Measurements from ENCODE around the gene JHY. TPM values are rescaled to one million over a fixed set of nuclear protein-coding genes. Genes with fewer than 3 reads are reported as not detected.

JHY gene
- total RNA-seq, 2 experiments from 2014 or later, result 2.9 to 3.1 TPM

DNA sequence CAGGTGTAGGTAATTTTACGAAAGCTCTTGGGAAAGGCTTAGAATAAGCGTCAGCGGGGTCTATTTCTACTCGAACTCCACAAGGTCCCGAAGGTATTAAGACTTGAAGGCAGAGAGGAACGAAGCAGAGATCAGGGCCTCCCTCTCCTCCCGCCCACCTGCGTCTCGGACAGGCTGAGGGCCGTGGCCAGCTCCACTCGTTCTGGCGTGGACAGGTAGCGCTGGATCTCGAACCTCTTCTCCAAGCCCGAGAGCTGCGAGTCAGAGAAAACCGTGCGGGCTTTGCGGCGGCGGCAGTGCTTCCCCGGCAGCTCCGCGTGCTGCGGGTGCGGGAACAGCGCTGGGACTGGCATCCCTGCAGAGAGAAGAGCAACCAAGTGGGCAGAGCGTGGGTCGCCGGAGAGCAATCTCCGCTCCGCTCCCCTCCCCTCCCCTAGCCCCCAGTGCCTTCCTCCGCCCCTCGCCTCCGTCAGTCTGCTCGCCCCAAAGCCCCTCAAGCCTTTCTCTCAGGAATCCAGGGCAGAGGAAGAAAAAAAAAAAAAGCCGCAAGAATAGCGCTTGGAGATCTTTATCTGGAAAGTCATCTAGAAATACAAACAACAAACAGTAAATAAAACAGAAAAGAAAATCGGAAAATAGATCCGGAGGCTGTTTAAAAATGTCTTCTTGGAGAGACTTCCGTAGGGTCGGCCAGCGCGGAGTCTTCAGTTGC is 96.7 kb downstream of the JHY start:
- no peak for DNase-seq
- POLR2A ChIA-PET, result no interaction called here
- Mint-ChIP-seq H3K4me3 (no peak overlapping the region), H3K36me3 (ENCODE audit: low read depth) (peaks cover 2% of the 10 kb centered on the region), H3K27ac (peak overlapping the region; percentile 9), H3K27me3 (peaks cover 88% of the 10 kb centered on the region), H3K4me1 (peaks cover 23% of the 10 kb centered on the region), H3K9me3 (peaks cover 2% of the 10 kb centered on the region)
- CTCF ChIA-PET, result no interaction called here

DNA sequence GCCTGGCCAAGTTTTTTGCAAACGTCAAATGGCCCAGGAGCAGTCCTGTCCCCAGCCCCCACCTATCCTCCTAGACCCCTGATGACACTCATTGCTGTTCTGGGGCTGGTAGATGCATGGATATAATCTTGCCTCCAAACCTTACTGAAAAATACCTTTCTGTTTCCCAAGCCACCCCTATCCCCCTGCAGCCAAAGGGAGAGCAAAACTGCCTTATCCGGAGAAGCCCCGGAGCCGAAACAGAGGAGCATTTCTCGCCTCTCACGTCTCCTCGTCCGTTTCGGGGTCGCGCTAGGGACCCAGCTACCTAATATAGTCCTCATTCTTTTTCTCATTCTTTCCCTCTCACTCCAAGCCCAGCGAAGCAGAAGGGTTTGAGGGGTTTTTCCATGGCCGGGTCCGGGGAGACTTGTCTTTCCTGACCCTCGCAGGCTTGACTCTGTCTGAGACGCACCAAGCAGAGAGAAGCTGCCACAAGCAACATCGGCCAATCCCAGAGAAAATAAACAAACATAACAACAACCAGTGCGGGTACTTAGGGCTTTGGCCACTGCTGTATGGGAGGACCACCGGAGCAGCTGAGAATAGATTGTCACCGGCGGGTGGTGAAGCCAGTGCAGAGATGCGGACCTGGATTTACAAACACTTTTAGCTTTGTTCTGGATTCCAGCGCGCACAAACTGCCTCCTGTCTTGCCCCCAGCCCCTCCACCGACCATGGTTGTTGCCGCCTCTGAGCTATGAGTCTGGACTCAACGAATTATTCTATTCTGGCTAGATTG is 97.4 kb downstream of the JHY start:
- Mint-ChIP-seq H3K4me1 (peaks cover 27% of the 10 kb centered on the region), H3K27me3 (peaks cover 89% of the 10 kb centered on the region), H3K27ac (peak overlapping the region; percentile 9), H3K36me3 (ENCODE audit: low read depth) (peaks cover 2% of the 10 kb centered on the region), H3K9me3 (peaks cover 2% of the 10 kb centered on the region), H3K4me3 (peak overlapping the region; percentile 9)
- CTCF ChIA-PET, result interaction anchor here (0.6 to 1.0 kb wide), 4 partner anchors 22 to 292 kb away, joined by 3 read pairs; no protein-coding TSS in a partner anchor
- no peak for DNase-seq
- POLR2A ChIA-PET, result no interaction called here

DNA sequence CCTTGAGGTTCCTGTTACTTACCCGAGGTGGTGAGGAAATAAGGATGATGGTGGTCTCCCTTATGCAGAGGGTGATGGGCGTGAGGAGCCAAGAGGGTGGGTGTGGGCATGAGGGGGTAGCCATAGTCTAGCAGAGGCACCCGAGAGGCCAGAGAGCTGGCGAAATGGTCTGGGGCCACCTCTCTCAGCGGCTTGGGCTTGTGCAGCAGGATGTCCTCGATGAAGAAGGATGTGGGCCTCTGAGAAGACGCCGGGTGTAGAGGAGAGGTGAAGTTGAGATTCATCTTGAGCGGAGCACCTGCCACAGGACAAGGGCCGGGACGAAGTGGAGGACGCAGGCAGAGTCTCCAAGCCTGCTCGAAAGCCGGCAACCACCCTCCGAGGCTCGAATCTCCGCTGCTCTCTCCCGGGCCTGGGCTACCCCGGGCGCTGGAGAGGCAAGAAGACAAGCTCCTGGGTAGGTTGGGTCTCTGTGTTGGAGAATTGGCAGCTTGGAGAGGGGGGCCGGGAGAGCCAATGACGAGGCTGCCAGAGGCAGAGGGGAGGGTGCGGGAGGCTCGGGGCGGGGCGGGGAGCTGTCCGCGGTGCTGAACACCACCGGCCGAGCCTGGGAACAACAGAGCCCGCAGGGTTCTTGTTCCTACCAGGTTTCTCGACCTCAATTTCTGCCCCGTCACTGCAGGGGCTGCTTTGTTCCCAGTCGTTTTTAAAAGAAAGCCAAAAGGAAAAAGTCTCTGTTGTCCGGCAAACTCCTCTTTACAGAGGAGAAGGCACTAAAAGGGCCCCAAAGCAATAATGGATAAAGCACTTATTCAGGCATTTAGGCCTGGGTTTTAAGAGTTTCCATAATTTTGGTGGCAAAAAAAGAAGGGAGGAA is 99.1 kb downstream of the JHY start, which contains the start of gene BSX:
Gene BSX, minus strand, starts transcription at position 447 of the 877 bp plus-strand sequence. Its CDS starts 163 bp downstream, at position 284.
- peaks cover 2% of the 10 kb centered on the region for H3K36me3 Mint-ChIP-seq (ENCODE audit: low read depth)
- peaks cover 2% of the 10 kb centered on the region for H3K9me3 Mint-ChIP-seq
- POLR2A ChIA-PET, result no interaction called here
- peaks cover 89% of the 10 kb centered on the region for H3K27me3 Mint-ChIP-seq
- CTCF ChIA-PET, result interaction anchor here (1.3 kb wide), 1 partner anchor 76 kb away, joined by 3 read pairs; no protein-coding TSS in a partner anchor
- H3K27ac Mint-ChIP-seq, result no peak within 1 kb of the TSS
- peak; percentile 63 for DNase-seq
- H3K4me1 Mint-ChIP-seq, result peaks cover 26% of the 10 kb centered on the region
- H3K4me3 Mint-ChIP-seq, result no peak within 1 kb of the TSS

DNA sequence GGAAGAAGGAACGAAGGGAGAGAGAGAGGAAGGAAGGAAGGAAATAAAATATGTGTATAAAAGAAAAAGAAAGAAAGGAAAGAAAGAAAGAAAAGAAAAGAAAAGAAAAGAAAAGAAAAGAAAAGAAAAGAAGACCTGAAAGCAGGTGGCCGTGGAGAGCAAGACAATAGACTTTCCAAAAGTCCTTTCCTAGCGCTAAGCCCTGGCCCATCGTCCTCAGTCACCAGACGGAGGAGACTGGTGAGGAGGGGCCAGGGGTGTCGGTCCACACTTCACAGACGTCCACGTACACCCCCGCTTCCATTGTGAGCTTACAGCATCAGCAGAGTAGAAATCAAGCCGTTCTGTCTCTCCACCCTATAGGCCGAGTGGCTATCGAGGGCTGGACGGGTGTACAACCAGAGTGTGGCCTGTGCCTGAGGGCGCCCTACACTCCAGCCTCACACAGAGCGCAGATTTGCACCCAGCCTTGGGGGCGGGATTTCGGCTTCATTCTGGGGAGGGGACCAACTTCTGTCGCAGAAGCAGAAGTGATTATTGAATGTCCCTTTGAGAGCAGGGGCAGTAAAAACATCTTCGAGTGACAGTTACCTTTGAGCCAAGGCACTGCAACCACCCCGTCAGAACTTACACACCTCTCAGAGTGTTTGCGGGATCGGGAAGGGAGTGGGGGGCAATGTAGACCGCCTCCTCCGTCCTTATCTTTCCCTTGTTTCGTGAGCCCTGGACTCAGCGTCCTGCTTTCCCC is 101.1 kb downstream of the JHY start:
- Mint-ChIP-seq H3K4me3 (peak overlapping the region; percentile 76), H3K36me3 (ENCODE audit: low read depth) (peaks cover 2% of the 10 kb centered on the region), H3K27ac (no peak overlapping the region), H3K4me1 (peaks cover 16% of the 10 kb centered on the region), H3K27me3 (peaks cover 85% of the 10 kb centered on the region), H3K9me3 (peaks cover 2% of the 10 kb centered on the region)
- ChIA-PET CTCF (no interaction called here), POLR2A (no interaction called here)
- no peak for DNase-seq

DNA sequence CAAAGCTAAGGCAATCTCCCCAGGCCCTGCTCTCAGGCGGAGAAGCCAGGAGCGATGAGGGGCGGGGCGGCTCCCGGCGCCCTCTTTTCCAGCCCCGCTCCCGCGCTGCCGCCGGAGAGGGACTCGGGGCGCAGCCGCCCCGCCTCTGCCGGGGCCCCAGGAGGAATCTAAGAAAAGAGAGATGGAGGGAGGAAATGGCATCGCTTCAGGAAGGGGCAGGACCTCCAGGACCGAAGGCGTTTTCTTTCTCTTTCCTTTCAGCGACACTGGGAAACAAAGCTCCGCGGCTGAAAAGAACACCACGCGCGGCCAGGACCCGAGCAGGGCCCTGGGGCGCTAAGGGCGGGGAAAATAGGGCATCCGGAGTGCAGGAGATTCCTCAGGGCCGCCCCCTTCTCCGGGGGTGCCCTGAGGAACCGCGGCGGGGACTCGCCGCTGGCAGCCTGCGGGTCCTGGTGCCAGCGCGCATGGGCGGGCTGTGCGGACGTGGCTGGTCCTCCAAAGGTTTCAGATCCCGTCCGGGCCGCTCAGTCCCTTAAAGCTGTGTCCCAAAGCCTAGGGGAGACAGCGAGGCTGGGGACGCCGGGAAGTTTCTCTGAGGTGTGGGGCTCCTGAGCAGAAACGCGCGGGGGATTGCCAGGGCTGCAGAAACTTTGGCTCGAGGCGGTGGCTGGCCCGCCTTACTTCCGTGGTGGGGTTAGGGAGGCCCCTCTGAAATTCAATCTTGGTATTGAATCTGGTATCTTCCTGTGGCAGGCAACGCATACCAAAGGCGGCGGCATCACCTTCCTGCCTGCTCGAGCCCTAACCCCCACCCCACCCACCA is 101.8 kb downstream of the JHY start:
- peaks cover 2% of the 10 kb centered on the region for H3K36me3 Mint-ChIP-seq (ENCODE audit: low read depth)
- H3K27ac Mint-ChIP-seq, result no peak overlapping the region
- peaks cover 2% of the 10 kb centered on the region for H3K9me3 Mint-ChIP-seq
- POLR2A ChIA-PET, result interaction anchor here (0.6 kb wide), 1 partner anchor 26 kb away, joined by 3 read pairs; no protein-coding TSS in a partner anchor
- CTCF ChIA-PET, result interaction anchor here (1.0 kb wide), 1 partner anchor 38 kb away, joined by 3 read pairs; no protein-coding TSS in a partner anchor
- H3K27me3 Mint-ChIP-seq, result peaks cover 79% of the 10 kb centered on the region
- no peak for DNase-seq
- H3K4me3 Mint-ChIP-seq, result peak overlapping the region; percentile 76
- H3K4me1 Mint-ChIP-seq, result peaks cover 16% of the 10 kb centered on the region

DNA sequence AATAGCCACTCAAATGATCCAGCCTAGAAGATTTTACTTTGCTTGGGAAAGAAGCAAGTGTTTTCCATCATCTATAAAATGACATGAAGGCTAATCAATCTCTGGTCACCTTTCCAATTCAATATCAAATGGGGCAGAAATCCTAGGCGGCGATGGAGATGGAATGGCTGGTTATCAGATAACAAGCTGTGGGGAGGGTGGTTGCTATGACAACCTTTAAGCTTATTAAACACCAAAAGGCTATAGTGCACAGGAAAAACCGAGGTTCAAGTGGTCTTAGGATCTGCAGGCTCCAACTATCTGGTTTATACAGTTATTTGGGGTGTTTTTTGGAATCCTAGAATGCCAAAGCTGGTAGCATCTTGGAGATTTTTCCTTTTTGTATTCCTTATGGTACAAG is 113.0 kb downstream of the JHY start:
- DNase-seq, result no peak
- Mint-ChIP-seq H3K27me3 (peaks cover 32% of the 10 kb centered on the region), H3K4me3 (no peak overlapping the region), H3K4me1 (no peaks in the 10 kb centered on the region), H3K27ac (no peak overlapping the region), H3K36me3 (ENCODE audit: low read depth) (no peaks in the 10 kb centered on the region), H3K9me3 (no peaks in the 10 kb centered on the region)
- ChIA-PET CTCF (no interaction called here), POLR2A (no interaction called here)

DNA sequence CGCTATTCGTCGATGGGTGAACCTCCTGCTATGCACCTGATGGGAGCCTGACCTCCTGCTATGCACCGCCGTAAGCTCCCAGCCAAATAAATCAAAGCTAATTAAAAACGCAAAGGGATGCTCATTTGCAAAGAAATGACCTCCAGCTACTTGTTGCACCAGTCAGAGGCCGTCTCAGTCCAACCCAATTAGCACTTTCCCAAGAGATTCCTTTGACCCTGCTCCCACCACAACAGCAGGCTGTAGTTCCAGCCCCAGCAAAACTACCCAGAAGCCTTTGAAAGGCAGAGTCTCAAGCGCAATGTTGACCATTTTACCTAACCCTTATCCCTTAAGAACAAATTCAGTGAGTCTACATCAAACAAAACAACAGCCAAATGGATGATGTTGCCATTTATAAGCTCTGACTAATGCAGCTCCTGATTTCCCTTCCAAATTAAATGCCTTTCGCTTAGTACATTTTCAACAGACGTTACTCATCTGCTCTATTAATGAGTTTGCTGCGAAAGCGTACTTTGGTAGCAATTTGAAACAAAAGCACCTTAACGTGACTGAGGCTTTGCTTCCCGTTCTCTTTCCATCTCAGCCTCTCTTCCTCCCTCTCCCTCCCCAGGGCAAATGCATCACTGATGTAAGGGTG is 116.3 kb downstream of the JHY start:
- Mint-ChIP-seq H3K4me3 (no peak overlapping the region), H3K27ac (no peak overlapping the region), H3K27me3 (peaks cover 31% of the 10 kb centered on the region), H3K36me3 (ENCODE audit: low read depth) (no peaks in the 10 kb centered on the region), H3K4me1 (no peaks in the 10 kb centered on the region), H3K9me3 (no peaks in the 10 kb centered on the region)
- CTCF ChIA-PET, result no interaction called here
- no peak for DNase-seq
- POLR2A ChIA-PET, result no interaction called here

DNA sequence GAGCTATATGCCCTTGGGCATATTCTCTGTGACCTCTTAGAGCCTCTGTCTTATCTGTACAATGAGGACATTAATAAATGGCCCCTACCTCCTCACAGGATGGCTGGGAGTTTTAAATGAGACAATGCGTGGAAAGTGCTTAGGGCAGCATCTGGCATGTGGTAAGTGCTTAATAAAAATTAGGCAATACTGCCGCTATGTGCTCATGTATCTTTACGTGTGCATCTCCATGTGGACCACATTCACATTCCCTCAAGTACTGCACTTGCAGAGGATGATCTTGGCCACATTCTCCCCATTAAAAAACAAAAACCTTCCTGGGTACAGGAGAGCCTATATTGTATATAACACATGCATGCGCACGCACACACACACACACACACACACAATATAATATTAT is 118.2 kb downstream of the JHY start:
- Mint-ChIP-seq H3K9me3 (no peaks in the 10 kb centered on the region), H3K4me1 (no peaks in the 10 kb centered on the region), H3K27me3 (peaks cover 22% of the 10 kb centered on the region), H3K27ac (no peak overlapping the region), H3K36me3 (ENCODE audit: low read depth) (no peaks in the 10 kb centered on the region), H3K4me3 (no peak overlapping the region)
- CTCF ChIA-PET, result interaction anchor here (0.6 kb wide), 1 partner anchor 21 kb away, joined by 3 read pairs; no protein-coding TSS in a partner anchor
- DNase-seq, result no peak
- POLR2A ChIA-PET, result no interaction called here

DNA sequence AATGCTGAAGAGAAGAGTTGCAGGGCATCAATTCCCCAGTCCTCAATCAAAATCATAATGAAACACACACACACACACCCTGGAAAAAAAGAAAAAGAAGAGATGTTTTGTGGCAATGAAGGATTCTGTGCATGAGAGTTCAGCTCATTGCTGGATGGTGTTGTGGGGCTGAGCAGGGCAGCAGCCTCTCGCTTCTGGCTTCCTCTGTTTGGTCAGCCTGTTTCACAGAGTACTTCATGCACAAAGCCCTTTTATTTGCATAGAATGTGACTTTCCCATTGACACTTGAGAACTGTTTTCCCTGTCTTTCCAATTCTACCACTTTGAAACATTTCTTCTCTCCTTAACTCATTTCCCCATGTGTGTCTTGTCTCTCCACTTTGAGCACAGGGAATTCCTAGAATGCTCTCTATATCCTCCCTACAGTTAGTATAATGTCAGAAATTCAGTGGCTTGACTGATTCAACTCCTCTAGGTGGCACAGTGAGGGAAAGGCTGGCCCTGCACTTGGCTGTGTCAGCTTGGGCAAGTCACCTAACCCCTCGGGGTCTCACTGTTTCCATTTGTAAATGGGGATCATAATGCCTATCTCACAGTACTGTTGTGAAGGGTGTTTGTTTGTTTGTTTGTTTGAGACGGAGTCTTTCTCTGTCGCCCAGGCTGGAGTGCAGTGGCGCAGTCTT is 124.4 kb downstream of the JHY start:
- Mint-ChIP-seq H3K4me3 (no peak overlapping the region), H3K9me3 (no peaks in the 10 kb centered on the region), H3K36me3 (ENCODE audit: low read depth) (no peaks in the 10 kb centered on the region), H3K4me1 (no peaks in the 10 kb centered on the region), H3K27me3 (peaks cover 2% of the 10 kb centered on the region), H3K27ac (no peak overlapping the region)
- ChIA-PET POLR2A (no interaction called here), CTCF (no interaction called here)
- no peak for DNase-seq

Measured in activated CD4-positive, alpha-beta T cell treated with anti-CD3 and anti-CD28 coated beads, Interleukin-2, amount 10 ng/mL, durations not matched to agents 7 days and 5 days (primary cell).